NCI-H1105 (cell line): ENCODE measurements around the gene ACACA.

ENCODE experiments used
- DNase-seq: peaks from one replicate; lab custom pipeline; 2025; lab: John Stamatoyannopoulos, UW

Gene ACACA

GRCh38 chr17:37342589-37342988 lies 64.0 kb downstream of the ACACA start:
- DNase-seq: no peak

- DNase-seq: no peak
These were observed 65.8 kb downstream of the ACACA start for GRCh38 chr17:37340804-37341203.

- DNase-seq: no peak
These were observed 67.3 kb downstream of the ACACA start for GRCh38 chr17:37339321-37339720.

GRCh38 chr17:37338847-37339246 lies 67.8 kb downstream of the ACACA start:
- DNase-seq: no peak

GRCh38 chr17:37327341-37328090 lies 79.1 kb downstream of the ACACA start:
- DNase-seq: no peak

GRCh38 chr17:37322826-37323561 lies 83.6 kb downstream of the ACACA start:
- no peak for DNase-seq

GRCh38 chr17:37322106-37322505 lies 84.5 kb downstream of the ACACA start:
- no peak for DNase-seq

- DNase-seq: no peak
These were observed 87.6 kb downstream of the ACACA start for GRCh38 chr17:37318931-37319594.

GRCh38 chr17:37317867-37318266 lies 88.8 kb downstream of the ACACA start:
- DNase-seq: no peak

GRCh38 chr17:37315601-37316000 lies 91.0 kb downstream of the ACACA start:
- DNase-seq: no peak

GRCh38 chr17:37312137-37312923 lies 94.3 kb downstream of the ACACA start:
- no peak for DNase-seq

GRCh38 chr17:37310940-37311339 lies 95.7 kb downstream of the ACACA start:
- DNase-seq: no peak

GRCh38 chr17:37309051-37309450 lies 97.6 kb downstream of the ACACA start:
- no peak for DNase-seq

- no peak for DNase-seq
These were observed 101.2 kb downstream of the ACACA start for GRCh38 chr17:37305406-37305905.

- DNase-seq: no peak
These were observed 105.3 kb downstream of the ACACA start for GRCh38 chr17:37301288-37301687.

- DNase-seq: no peak
These were observed 106.0 kb downstream of the ACACA start for GRCh38 chr17:37300683-37301082.

GRCh38 chr17:37299257-37299980 lies 107.2 kb downstream of the ACACA start:
- peak; percentile 58 for DNase-seq

GRCh38 chr17:37295888-37296287 lies 110.7 kb downstream of the ACACA start:
- no peak for DNase-seq

- no peak for DNase-seq
These were observed 111.7 kb downstream of the ACACA start for GRCh38 chr17:37294888-37295287.

- no peak for DNase-seq
These were observed 112.9 kb downstream of the ACACA start for GRCh38 chr17:37293770-37294169.

GRCh38 chr17:37292429-37293139 lies 114.1 kb downstream of the ACACA start:
- no peak for DNase-seq
